K562 (cell line): ENCODE measurements around the gene YBX3.

ENCODE experiments used
- BMI1 ChIP-seq: fragments of 150-350 bp; IDR thresholded peaks from 2 replicates; pipeline ENCODE4 v1.6.1; 2014; ENCODE audit warnings: low read length
- TF ChIP-seq, protein P1 (sequence below): sonication (generic); formaldehyde crosslinking; IDR thresholded peaks from 2 replicates; pipeline ENCODE4 v1.9.0; 2022; ENCODE audit warnings: mild to moderate bottlenecking, missing genetic modification reagents

- TF ChIP-seq, protein P1, sequence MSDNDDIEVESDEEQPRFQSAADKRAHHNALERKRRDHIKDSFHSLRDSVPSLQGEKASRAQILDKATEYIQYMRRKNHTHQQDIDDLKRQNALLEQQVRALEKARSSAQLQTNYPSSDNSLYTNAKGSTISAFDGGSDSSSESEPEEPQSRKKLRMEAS (CRISPR knock-in tag): no peak
- TF ChIP-seq BMI1: no peak
Measured at GRCh38 chr12:10717410-10717809, 5.7 kb downstream of the YBX3 start.
